NK-92 (cell line): Measurements from ENCODE around the gene LGI4.

Experiments
- DNase-seq: peaks from one replicate; lab custom pipeline; 2025; ENCODE audit not compliant: unreplicated experiment; lab: John Stamatoyannopoulos, UW

LGI4 gene

GRCh38 chr19:35088131-35088913 lies 46.5 kb downstream of the LGI4 start:
- no peak for DNase-seq

- DNase-seq = no peak
These were observed 47.5 kb downstream of the LGI4 start for GRCh38 chr19:35087393-35087792.

GRCh38 chr19:35086455-35086854 lies 48.4 kb downstream of the LGI4 start:
- DNase-seq = no peak

- no peak for DNase-seq
These were observed 48.9 kb downstream of the LGI4 start for GRCh38 chr19:35085947-35086346.

GRCh38 chr19:35084509-35084762 lies 50.4 kb downstream of the LGI4 start:
- DNase-seq = no peak

GRCh38 chr19:35083691-35084508 lies 51.0 kb downstream of the LGI4 start:
- no peak for DNase-seq

GRCh38 chr19:35081201-35081600 lies 53.7 kb downstream of the LGI4 start:
- no peak for DNase-seq

GRCh38 chr19:35080613-35081170 lies 54.2 kb downstream of the LGI4 start:
- no peak for DNase-seq

GRCh38 chr19:35079826-35080225 lies 55.0 kb downstream of the LGI4 start:
- DNase-seq = no peak

- DNase-seq = no peak
These were observed 57.2 kb downstream of the LGI4 start for GRCh38 chr19:35077411-35078223.

GRCh38 chr19:35076657-35077056 lies 58.2 kb downstream of the LGI4 start:
- no peak for DNase-seq

- no peak for DNase-seq
These were observed 58.9 kb downstream of the LGI4 start for GRCh38 chr19:35076026-35076370.

- DNase-seq = no peak
These were observed 59.4 kb downstream of the LGI4 start for GRCh38 chr19:35075202-35076025.
